ENCODE data around the gene ECSCR.

The ECSCR gene

DNA sequence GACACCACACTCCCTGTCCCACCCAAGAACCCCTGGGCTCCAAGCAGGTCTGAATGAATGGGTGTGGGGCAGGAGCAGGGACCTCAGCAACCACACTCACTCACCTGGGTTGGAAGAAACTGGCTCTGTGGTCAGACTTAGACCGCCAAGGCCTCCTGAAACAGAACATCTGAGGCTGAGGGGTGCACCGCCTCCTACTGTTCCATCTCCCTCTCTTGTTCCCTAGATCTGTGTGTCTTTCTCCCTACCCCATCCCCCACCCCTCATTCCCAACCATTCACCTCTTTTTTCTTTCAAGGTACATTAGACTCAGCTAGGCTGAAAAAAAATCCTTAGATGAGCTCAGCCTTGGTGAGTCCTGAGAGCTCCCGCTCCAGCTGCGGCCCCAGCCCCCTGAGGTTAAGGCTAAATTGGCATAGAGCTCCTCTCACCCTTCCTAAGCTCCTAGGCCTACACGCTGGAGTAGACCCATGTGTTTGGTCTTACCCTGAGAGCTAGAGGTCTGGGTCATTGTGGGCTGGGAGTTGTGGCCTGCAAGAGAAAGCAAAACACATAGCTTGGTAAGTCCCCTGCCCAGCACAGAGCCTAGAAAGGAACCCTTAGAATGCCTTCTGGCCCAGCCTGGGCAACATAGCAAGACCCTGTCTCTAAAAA lies 4.8 kb downstream of the ECSCR start:
- TF ChIP-seq, protein P1, sequence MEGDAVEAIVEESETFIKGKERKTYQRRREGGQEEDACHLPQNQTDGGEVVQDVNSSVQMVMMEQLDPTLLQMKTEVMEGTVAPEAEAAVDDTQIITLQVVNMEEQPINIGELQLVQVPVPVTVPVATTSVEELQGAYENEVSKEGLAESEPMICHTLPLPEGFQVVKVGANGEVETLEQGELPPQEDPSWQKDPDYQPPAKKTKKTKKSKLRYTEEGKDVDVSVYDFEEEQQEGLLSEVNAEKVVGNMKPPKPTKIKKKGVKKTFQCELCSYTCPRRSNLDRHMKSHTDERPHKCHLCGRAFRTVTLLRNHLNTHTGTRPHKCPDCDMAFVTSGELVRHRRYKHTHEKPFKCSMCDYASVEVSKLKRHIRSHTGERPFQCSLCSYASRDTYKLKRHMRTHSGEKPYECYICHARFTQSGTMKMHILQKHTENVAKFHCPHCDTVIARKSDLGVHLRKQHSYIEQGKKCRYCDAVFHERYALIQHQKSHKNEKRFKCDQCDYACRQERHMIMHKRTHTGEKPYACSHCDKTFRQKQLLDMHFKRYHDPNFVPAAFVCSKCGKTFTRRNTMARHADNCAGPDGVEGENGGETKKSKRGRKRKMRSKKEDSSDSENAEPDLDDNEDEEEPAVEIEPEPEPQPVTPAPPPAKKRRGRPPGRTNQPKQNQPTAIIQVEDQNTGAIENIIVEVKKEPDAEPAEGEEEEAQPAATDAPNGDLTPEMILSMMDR (IDR thresholded peaks at IDR 0.05; ENCODE audit: low read depth, low read length): no peak

DNA sequence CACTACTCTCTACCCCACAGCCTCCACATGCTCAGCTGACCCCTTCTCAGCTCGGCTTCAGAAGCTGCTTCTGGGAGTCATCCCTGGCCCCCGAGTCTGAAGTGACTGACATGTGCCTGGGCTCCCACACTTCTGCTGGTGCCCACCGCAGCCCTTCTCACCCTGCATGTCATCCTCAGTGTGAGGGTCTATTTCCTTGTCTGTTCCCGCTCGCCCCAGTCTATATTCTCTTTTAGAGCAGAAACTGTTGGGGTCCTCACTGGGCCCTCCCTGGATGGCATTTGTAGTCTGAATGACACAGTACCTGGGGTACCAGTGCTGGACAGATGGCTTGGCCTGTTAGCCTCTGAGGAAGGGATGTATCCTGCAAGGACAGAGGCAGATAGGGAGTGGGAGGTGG lies 5.3 kb downstream of the ECSCR start:
- no peak for DNase-seq (ENCODE audit: extremely low read depth, low read depth)
- TF ChIP-seq, protein P1 (IDR thresholded peaks at IDR 0.05; ENCODE audit: low read depth, low read length): no peak

More for the DNA sequence above, 4.8 kb downstream of the ECSCR start:
- no peak for DNase-seq (ENCODE audit: extremely low read depth, low read depth)

DNA sequence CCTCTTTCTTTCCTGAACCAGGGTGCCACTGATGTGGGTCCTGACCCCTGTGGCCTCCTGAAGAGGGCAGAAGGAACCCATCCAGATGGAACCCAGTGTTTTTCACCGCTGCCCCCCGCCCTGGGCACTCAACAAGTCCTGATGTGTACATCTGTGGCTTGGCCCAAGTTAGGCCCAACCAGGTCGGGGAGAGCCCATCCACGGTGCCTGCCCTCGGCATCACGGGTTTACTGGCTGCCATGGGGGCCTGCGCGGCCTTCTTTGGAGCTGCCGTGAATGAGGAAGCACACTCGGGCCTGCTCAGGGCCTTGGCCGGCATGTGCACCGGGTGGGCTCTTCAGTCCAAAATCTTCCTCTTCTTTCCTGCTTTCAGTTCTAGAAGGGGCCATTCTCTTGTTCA lies 5.8 kb downstream of the ECSCR start:
- no peak for DNase-seq (ENCODE audit: extremely low read depth, low read depth)
- TF ChIP-seq, protein P1 (IDR thresholded peaks at IDR 0.05; ENCODE audit: low read depth, low read length): no peak

DNA sequence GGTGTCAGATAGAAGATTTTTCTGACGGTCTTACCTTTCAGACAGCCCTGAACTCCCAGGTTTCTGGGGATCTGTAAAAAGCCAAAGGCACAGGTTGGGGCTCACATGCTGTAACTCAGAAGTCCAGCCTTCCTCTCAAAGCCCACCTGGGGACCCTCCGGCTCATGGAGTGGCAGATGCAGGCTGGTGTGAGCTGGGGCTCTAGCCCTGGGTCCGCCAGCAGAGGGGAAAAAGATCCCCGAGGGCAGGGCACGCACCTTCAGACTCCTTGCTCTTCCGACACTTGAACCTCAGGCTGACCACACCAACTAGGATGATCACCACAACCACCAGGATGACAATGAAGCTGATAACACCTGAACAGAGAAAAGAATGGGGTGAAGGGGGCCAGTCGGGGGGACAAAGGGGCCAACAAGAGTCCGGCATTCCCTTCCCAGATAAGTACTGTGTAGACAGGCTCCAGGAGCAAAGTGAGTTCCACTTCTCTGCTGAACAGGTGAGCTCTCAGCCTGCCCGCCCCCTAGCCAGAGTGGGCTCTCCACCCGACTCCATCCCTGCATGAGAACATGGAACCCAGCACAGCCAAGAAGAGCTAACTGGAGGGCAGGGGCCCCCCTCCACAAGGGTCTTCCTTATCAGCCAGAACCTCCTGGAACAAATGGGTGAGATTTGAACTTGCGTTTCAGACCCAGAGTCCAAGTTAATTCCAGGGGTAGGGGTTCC lies 7.8 kb downstream of the ECSCR start:
- TF ChIP-seq, protein P1 (IDR thresholded peaks at IDR 0.05; ENCODE audit: low read depth, low read length): no peak
- no peak for DNase-seq (ENCODE audit: extremely low read depth, low read depth)

DNA sequence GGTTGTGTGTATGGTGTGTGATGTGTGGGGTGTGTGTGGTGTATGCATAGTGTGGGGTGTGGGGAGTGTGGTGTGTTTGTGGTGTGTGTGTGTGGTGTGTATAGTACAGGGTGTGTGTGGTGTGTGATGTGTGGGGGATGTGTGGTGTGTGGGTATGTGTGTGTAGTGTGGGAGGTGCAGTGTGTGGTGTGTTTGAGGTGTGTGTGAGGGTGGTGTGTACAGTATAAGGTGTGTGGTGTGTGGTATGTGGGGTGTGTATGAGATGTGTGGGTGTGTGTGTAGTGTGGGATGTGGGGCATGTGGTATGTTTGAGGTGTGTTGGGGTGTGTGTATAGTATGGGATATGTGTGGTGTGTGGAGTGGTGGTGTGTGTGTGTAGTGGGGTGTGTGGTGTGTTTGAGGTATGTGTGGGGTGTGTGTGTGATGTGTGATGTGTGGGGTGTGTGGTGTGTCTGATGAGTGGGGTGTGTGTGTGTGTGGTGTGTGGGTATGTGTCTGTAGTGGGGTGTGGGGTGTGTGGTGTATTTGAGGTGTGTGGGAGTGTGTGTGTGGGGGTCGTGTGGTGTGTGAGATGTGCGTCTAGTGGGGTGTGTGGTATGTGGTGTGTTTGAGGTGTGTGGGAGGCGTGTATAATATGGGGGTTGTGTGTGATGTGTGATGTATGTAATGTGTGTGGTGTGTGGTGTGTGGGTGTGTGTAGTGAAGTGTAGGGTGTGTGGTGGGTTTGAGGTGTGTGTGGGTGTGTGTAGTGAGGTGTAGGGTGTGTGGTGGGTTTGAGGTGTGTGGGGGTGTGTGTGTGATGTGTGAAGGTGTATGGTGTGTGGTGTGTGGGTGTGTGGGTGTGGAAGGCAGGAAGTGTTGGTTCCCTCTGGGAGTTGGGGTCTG lies 8.6 kb downstream of the ECSCR start:
- TF ChIP-seq, protein P1 (IDR thresholded peaks at IDR 0.05; ENCODE audit: low read depth, low read length): no peak
- no peak for DNase-seq (ENCODE audit: extremely low read depth, low read depth)

DNA sequence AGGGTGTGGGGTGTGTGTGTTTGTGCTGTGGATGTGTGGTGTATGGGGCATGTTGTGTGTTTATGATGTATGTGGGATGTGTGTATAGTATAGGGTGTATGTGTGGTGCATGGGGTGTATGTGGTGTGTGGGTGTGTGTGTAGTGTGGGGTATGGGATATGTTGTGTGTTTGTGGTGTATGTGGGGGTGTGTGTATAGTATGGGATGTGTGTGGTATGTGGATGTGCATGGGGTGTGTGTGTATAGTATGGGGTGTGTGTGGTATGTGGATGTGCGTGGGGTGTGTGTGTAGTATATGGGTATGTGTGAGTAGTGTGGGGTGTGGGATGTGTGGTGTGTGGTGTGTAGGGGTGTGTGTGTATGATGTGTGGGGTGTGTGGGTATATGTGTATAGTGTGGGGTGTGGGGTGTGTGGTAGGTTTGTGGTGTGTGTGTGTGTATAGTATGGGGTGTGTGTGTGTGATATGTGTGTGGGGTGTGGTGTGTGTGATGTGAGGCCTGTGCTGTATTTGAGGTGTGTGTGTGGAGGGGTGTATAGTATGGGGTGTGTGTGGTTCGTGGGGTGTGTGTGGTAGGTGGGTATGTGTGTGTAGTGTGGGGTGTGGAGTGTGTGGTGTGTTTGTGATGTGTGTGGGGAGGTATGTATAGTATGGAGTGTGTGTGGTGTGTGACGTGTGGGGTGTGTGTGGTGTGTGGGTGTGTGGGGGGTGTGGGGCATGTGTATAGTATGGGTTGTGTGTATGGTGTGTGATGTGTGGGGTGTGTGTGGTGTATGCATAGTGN lies 10.5 kb downstream of the ECSCR start:
- TF ChIP-seq, protein P1 (IDR thresholded peaks at IDR 0.05; ENCODE audit: low read depth, low read length): no peak
- DNase-seq (ENCODE audit: extremely low read depth, low read depth): no peak
